SK-N-SH (cell line): Measurements from ENCODE around the gene ARFGAP1.

Source experiments
- CTCF ChIP-seq: fragments of 200-600 bp; sonication (generic); IDR thresholded peaks from 2 replicates; pipeline ENCODE4 v1.6.1; 2017; ENCODE audit warnings: antibody characterized with exemption, mild to moderate bottlenecking, moderate library complexity
- JUND ChIP-seq: IDR thresholded peaks from 2 replicates; pipeline ENCODE4 v1.4.0; 2012
- NFIC ChIP-seq: IDR thresholded peaks from 2 replicates; pipeline ENCODE4 v1.4.0; 2012; ENCODE audit warnings: borderline replicate concordance
- POLR2AphosphoS5 ChIP-seq: IDR thresholded peaks from 2 replicates; pipeline ENCODE4 v1.6.1; 2012; ENCODE audit warnings: low read depth, low read length
- USF1 ChIP-seq: IDR thresholded peaks from 2 replicates; pipeline ENCODE4 v1.4.0; 2012; ENCODE audit warnings: low read depth, borderline replicate concordance
- USF2 ChIP-seq: fragments of 150-350 bp; IDR thresholded peaks from 2 replicates; pipeline ENCODE4 v1.6.1; 2017; ENCODE audit warnings: antibody characterized with exemption, low read length, low read depth, borderline replicate concordance
- TF ChIP-seq, protein P1 (sequence below): fragments of 150-350 bp; IDR thresholded peaks from 2 replicates; pipeline ENCODE4 v1.6.1; 2016; ENCODE audit warnings: mild to moderate bottlenecking, low read depth, low read length

DNA sequence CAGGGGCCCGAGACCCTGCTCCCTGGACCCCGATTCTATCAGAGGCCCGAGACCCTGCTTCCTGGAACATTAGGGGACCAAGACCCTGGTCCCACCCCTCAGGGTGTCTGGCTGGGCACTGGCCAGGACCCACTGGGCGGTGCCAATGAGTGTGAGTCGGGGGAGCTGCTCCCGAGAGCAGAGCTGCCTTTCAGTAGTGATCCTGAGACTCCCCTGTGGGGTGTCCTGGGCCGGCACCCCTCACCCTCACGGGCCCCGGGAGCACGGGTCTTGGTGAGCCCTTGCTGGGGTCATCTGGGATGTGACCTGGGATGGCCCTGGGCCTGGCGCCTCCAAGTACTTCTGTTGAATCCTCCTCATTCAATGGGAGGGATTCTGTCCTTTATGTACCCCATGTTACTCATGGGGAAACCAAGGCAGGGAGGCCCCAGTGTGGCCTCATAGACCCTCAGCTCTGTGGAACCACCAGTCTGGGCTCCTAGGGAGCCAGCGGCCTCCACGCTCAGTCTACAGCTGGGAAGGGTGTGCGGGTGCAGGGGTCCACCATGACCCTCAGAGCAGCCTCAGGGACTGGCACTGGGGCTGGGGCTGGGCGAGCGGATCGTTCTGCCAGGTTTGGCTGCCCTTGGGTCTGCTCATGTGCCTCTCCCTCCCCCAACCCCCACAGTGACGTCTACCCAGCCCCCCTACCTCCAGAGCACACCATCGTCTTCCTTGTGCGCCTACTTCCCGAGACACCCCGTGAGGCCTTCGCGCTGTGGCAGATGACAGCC is 46.0 kb downstream of the ARFGAP1 start:
- no peak for TF ChIP-seq NFIC
- no peak for TF ChIP-seq POLR2AphosphoS5
- no peak for TF ChIP-seq JUND
- TF ChIP-seq, protein P1, sequence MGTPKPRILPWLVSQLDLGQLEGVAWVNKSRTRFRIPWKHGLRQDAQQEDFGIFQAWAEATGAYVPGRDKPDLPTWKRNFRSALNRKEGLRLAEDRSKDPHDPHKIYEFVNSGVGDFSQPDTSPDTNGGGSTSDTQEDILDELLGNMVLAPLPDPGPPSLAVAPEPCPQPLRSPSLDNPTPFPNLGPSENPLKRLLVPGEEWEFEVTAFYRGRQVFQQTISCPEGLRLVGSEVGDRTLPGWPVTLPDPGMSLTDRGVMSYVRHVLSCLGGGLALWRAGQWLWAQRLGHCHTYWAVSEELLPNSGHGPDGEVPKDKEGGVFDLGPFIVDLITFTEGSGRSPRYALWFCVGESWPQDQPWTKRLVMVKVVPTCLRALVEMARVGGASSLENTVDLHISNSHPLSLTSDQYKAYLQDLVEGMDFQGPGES: no peak
- no peak for TF ChIP-seq CTCF
- no peak for TF ChIP-seq USF1
- TF ChIP-seq USF2: no peak
